Pancreas (tissue), 10 donors: ENCODE results near the gene AVPR1B. TPM values are rescaled to one million over a fixed set of nuclear protein-coding genes. Genes with fewer than 3 reads are reported as not detected.
"Not testable (repeated sequence)": the region's sequence is repeated elsewhere in the genome, so short reads cannot be mapped to it uniquely, and the experiment has no call there.

Experiments
- ATAC-seq, 4 donors: fragments of 200-7000 bp; cut with Tn5 transposase; one replicate each; pipeline versions ENCODE4 v1.8.0 to v1.9.1; 2020; ENCODE audit warnings: mild to moderate bottlenecking in 4 of 4, moderate library complexity in 4 of 4
- DNase-seq, 6 donors: peaks; one replicate each; pipeline ENCODE4 v3.0.0-alpha.2; 2020
- FAIRE-seq: peaks from 2 replicates; lab custom pipeline; 2012; peaks lifted over from hg19 to GRCh38; lab: Jason Lieb, UNC
- H3K27ac ChIP-seq, 4 donors: fragments of 200-600 bp; sonication (generic); 1 replicate in 3 of 4; 2 replicates in 1 of 4; pipeline versions ENCODE4 v1.5.0 to v1.8.0; 2020
- H3K27me3 ChIP-seq, 4 donors: fragments of 200-600 bp; one replicate each; pipeline ENCODE4 v1.8.0; 2021
- H3K36me3 ChIP-seq, 3 donors: fragments of 200-600 bp; sonication (generic) in 1 of 3; one replicate each; pipeline versions ENCODE4 v1.5.0 to v1.8.0; 2020 to 2021
- H3K4me1 ChIP-seq, 3 donors: fragments of 200-600 bp; one replicate each; pipeline ENCODE4 v1.8.0; 2021
- H3K4me3 ChIP-seq, 4 donors: fragments of 200-600 bp; sonication (generic) in 2 of 4; one replicate each; pipeline versions ENCODE4 v1.5.0 to v1.8.0; 2020 to 2021
- H3K9me3 ChIP-seq, 4 donors: fragments of 200-600 bp; one replicate each; pipeline ENCODE4 v1.8.0; 2021
- CTCF ChIP-seq, 4 donors: fragments of 200-600 bp; sonication (generic) in 3 of 4; IDR thresholded peaks; one replicate each; pipeline versions ENCODE4 v1.5.0 to v1.8.0; 2021; ENCODE audit warnings: antibody characterized with exemption in 4 of 4
- WGBS, 2 donors: extraction: QIAGEN DNeasy Blood & Tissue Kit; methylation state at CpG; one replicate each; pipeline ENCODE4 v1.1.7; 2013; 5-methylcytosine and 5-hydroxymethylcytosine counted together
- intact Hi-C, 3 donors: fragments of 100-400 bp; cut with DNase I; formaldehyde crosslinking; loops; one replicate each; pipeline versions ENCODE4 v1.11.1 to v1.14.2; 2022
- polyA plus RNA-seq, 2 donors: library from polyadenylated mRNA; stranded (reverse); fragments of 200-250 nt; gene quantifications; one replicate each; pipeline ENCODE4 v1.2.3, GENCODE V29; 2013
- total RNA-seq, 6 donors: library from RNA; stranded (reverse); fragmentation: NEBNext Ultra II Directional in 4 of 6; extraction: Animal tissue kit (Norgen Biotek cat#: 25700) in 4 of 6; gene quantifications; one replicate each; pipeline versions ENCODE4 v1.2.1 to v1.2.4, GENCODE V29; 2021 to 2023
- donor health status: healthy with polysubstance abuse.
- donor health status: DM: no; HTN: no; CAD: no; lungs with moderate emphysema.
- donor health status: DM: no; HTN: no; CAD: no.
- donor health status: control.
- donor health status: control.
- donor health status: Bipolar disorder and iron deficiency.
- donor health status: DM: yes; HTN: yes; CAD: no.
- donor health status: DM: no; HTN: no; CAD: no.
- donor health status: DM: no; HTN: no; CAD: no.
- donor health status: DM: yes; HTN: yes; CAD: no.

Gene AVPR1B
- total and polyA plus RNA-seq, 8 donors = 0.13 to 1.1 (median 0.28) TPM

GRCh38 chr1:206066479-206067171 lies 50.6 kb downstream of the AVPR1B start:
- no peaks in the 10 kb centered on the region for H3K27me3 ChIP-seq
- H3K4me3 ChIP-seq = no peak overlapping the region
- H3K36me3 ChIP-seq = no peaks in the 10 kb centered on the region
- H3K27ac ChIP-seq = no peak overlapping the region
- no peak for TF ChIP-seq CTCF (IDR thresholded peaks at IDR 0.05)
- H3K9me3 ChIP-seq = no peaks in the 10 kb centered on the region
- FAIRE-seq (no peak), DNase-seq (no peak), ATAC-seq (peak in 2 of 4 donors; percentile 56 to 75)
- WGBS, 2 donors = 46 to 63% methylated on average over 6 of the region's 6 CpGs
- intact Hi-C loops = no loop called here
- H3K4me1 ChIP-seq = no peaks in the 10 kb centered on the region

DNA sequence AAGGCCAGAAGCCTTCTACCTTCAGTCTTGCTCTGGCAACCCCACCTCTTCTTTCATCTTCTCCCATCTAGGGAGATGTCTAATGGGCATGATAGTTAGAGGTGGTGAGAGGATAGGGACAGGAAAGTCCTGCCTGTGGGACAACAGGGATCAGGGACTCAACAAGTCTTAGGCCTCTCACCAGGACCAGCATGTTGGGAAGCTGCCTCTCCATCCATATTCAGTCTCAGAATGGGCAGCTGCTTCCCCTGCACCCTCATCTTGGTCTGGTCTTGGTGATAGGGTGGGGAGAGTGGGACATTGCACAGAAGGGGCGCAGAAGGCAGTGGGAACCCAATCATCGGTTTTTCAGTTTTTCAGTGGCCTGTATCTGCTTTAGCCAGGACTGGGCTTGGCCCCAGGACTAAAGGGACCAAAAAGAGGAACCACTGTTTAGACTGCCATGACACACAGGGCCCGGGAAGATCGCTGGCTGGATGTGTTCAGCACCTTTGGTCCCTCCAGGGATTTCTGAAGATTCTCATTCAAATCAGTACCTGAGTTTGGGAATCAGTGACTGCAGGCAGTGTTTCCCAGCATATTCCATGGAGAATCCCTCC lies 51.5 kb downstream of the AVPR1B start:
- H3K27ac ChIP-seq = no peak overlapping the region
- H3K4me1 ChIP-seq = no peaks in the 10 kb centered on the region
- no peaks in the 10 kb centered on the region for H3K36me3 ChIP-seq
- ATAC-seq (no peak), FAIRE-seq (no peak), DNase-seq (no peak)
- no peak for TF ChIP-seq CTCF (IDR thresholded peaks at IDR 0.05)
- no peaks in the 10 kb centered on the region for H3K27me3 ChIP-seq
- 89 to 99% methylated on average over 4 of the region's 4 CpGs for WGBS, 2 donors
- no peaks in the 10 kb centered on the region for H3K9me3 ChIP-seq
- no peak overlapping the region for H3K4me3 ChIP-seq
- intact Hi-C loops = no loop called here

GRCh38 chr1:206064501-206064900 lies 52.7 kb downstream of the AVPR1B start:
- DNase-seq, ATAC-seq, H3K27ac ChIP-seq, H3K4me3 ChIP-seq, H3K27me3 ChIP-seq, H3K36me3 ChIP-seq, intact Hi-C loops, H3K9me3 ChIP-seq, FAIRE-seq, H3K4me1 ChIP-seq: not testable (repeated sequence)
- 92 to 93% methylated on average over 15 to 22 of the region's 25 CpGs for WGBS, 2 donors

DNA sequence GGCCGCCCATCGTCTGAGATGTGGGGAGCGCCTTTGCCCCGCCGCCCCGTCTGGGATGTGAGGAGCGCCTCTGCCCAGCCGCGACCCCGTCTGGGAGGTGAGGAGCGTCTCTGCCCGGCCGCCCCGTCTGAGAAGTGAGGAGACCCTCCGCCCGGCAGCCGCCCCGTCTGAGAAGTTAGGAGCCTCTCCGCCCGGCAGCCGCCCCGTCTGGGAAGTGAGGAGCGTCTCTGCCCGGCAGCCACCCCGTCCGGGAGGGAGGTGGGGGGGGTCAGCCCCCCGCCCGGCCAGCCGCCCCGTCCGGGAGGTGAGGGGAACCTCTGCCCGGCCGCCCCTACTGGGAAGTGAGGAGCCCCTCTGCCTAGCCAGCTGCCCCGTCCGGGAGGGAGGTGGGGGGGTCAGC lies 53.2 kb downstream of the AVPR1B start:
- H3K9me3 ChIP-seq, H3K4me3 ChIP-seq, ATAC-seq, DNase-seq, H3K27ac ChIP-seq, intact Hi-C loops, H3K36me3 ChIP-seq, FAIRE-seq, H3K27me3 ChIP-seq, H3K4me1 ChIP-seq: not testable (repeated sequence)
- WGBS, 2 donors = 94 to 95% methylated on average over 16 to 31 of the region's 35 CpGs

DNA sequence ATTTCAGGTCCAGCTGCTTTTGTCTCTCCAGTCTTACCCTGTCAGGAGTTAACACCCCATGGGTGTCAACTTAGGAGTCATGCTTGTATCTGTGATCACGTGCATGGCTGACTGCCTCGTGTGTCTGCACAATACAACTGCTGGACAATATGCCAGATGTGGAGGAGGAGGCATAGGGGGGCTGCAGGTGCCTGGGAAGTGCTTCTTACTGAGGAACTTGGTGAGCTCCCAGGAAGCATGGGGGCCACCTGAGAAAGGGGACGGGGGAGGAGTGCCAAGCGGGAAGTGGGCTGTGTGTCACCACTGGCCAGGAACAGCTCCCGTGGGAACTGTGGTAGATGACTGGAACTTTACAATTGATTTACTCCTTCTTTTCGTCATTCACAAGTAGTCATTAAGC lies 54.7 kb downstream of the AVPR1B start:
- intact Hi-C loops = no loop called here
- 78 to 85% methylated on average over 6 of the region's 6 CpGs for WGBS, 2 donors
- H3K4me3 ChIP-seq = no peak overlapping the region
- ATAC-seq = no peak
- no peak for FAIRE-seq
- no peaks in the 10 kb centered on the region for H3K36me3 ChIP-seq
- no peak for DNase-seq
- no peak overlapping the region for H3K27ac ChIP-seq
- no peaks in the 10 kb centered on the region for H3K4me1 ChIP-seq
- no peak for TF ChIP-seq CTCF (IDR thresholded peaks at IDR 0.05)
- H3K27me3 ChIP-seq = no peaks in the 10 kb centered on the region
- no peaks in the 10 kb centered on the region for H3K9me3 ChIP-seq

- H3K27ac ChIP-seq = no peak overlapping the region
- no peak overlapping the region for H3K4me3 ChIP-seq
- TF ChIP-seq CTCF (IDR thresholded peaks at IDR 0.05) = no peak
- no peak for DNase-seq
- no peak for FAIRE-seq
- 93 to 95% methylated on average over 3 of the region's 3 CpGs for WGBS, 2 donors
- H3K36me3 ChIP-seq = no peaks in the 10 kb centered on the region
- no peak for ATAC-seq
- H3K4me1 ChIP-seq = no peaks in the 10 kb centered on the region
- intact Hi-C loops = no loop called here
- H3K9me3 ChIP-seq = no peaks in the 10 kb centered on the region
- H3K27me3 ChIP-seq = no peaks in the 10 kb centered on the region
Observed at GRCh38 chr1:206060844-206061243, 56.3 kb downstream of the AVPR1B start.
